ENCODE results near the gene LDB2. TPM values are rescaled to one million over a fixed set of nuclear protein-coding genes. Genes with fewer than 3 reads are reported as not detected.

LDB2 gene
- total and polyA plus RNA-seq, 3 experiments from 2014 or later, result not detected

- H3K27me3 ChIP-seq (ENCODE audit: insufficient read depth, low read length, poor library complexity, severe bottlenecking), result no peaks in the 10 kb centered on the region
- no peak for DNase-seq
- ChIA-PET CTCF (no interaction called here), POLR2A (no interaction called here)
- H3K9me3 Mint-ChIP-seq, result peaks cover 0 to 1% (median 0%) of the 10 kb centered on the region in 5 donors
- H3K36me3 ChIP-seq (ENCODE audit: insufficient read depth, low read length), result no peaks in the 10 kb centered on the region
- H3K27me3 Mint-ChIP-seq, result peaks cover 4 to 5% of the 10 kb centered on the region in 2 donors
- H3K27ac Mint-ChIP-seq, result no peak overlapping the region
- H3K36me3 Mint-ChIP-seq, result no peaks in the 10 kb centered on the region
- H3K4me3 ChIP-seq (ENCODE audit: low read length), result no peak overlapping the region
- no peaks in the 10 kb centered on the region for H3K4me1 Mint-ChIP-seq
- no peak overlapping the region for H3K27ac ChIP-seq (ENCODE audit: low read depth, low read length)
- H3K4me1 ChIP-seq (ENCODE audit: insufficient read depth, low read length), result no peaks in the 10 kb centered on the region
- no peak overlapping the region for H3K4me3 Mint-ChIP-seq
- H3K9me3 ChIP-seq (ENCODE audit: low read length), result no peaks in the 10 kb centered on the region
Measured at GRCh38 chr4:16820329-16820728, 78.1 kb downstream of the LDB2 start.

GRCh38 chr4:16819652-16820051 is 78.8 kb downstream of the LDB2 start:
- H3K27me3 ChIP-seq (ENCODE audit: insufficient read depth, low read length, poor library complexity, severe bottlenecking), result no peaks in the 10 kb centered on the region
- Mint-ChIP-seq H3K27ac (no peak overlapping the region), H3K4me3 (no peak overlapping the region), H3K36me3 (no peaks in the 10 kb centered on the region), H3K27me3 (peaks cover 3 to 4% of the 10 kb centered on the region in 2 donors), H3K4me1 (no peaks in the 10 kb centered on the region), H3K9me3 (peaks cover 0 to 1% (median 0%) of the 10 kb centered on the region in 5 donors)
- no peak overlapping the region for H3K27ac ChIP-seq (ENCODE audit: low read depth, low read length)
- H3K4me3 ChIP-seq (ENCODE audit: low read length), result no peak overlapping the region
- H3K4me1 ChIP-seq (ENCODE audit: insufficient read depth, low read length), result no peaks in the 10 kb centered on the region
- ChIA-PET CTCF (no interaction called here), POLR2A (no interaction called here)
- no peaks in the 10 kb centered on the region for H3K36me3 ChIP-seq (ENCODE audit: insufficient read depth, low read length)
- H3K9me3 ChIP-seq (ENCODE audit: low read length), result no peaks in the 10 kb centered on the region
- DNase-seq, result no peak

GRCh38 chr4:16818005-16818404 is 80.4 kb downstream of the LDB2 start:
- Mint-ChIP-seq H3K4me3 (no peak overlapping the region), H3K36me3 (no peaks in the 10 kb centered on the region), H3K4me1 (no peaks in the 10 kb centered on the region), H3K27ac (no peak overlapping the region), H3K9me3 (peaks cover 0 to 1% (median 0%) of the 10 kb centered on the region in 5 donors), H3K27me3 (peaks cover 0 to 3% of the 10 kb centered on the region in 2 donors)
- DNase-seq, result no peak
- Histone ChIP-seq H3K27ac (ENCODE audit: low read depth, low read length) (no peak overlapping the region), H3K4me3 (ENCODE audit: low read length) (no peak overlapping the region), H3K4me1 (ENCODE audit: insufficient read depth, low read length) (no peaks in the 10 kb centered on the region), H3K27me3 (ENCODE audit: insufficient read depth, low read length, poor library complexity, severe bottlenecking) (no peaks in the 10 kb centered on the region), H3K9me3 (ENCODE audit: low read length) (no peaks in the 10 kb centered on the region), H3K36me3 (ENCODE audit: insufficient read depth, low read length) (no peaks in the 10 kb centered on the region)
- ChIA-PET POLR2A (no interaction called here), CTCF (no interaction called here)

- H3K36me3 Mint-ChIP-seq, result no peaks in the 10 kb centered on the region
- POLR2A ChIA-PET, result no interaction called here
Measured at GRCh38 chr4:16817286-16817685, 81.2 kb downstream of the LDB2 start.

GRCh38 chr4:16814361-16814760 is 84.1 kb downstream of the LDB2 start:
- no peak for DNase-seq
- no peaks in the 10 kb centered on the region for H3K9me3 Mint-ChIP-seq
- Histone ChIP-seq H3K36me3 (ENCODE audit: insufficient read depth, low read length) (no peaks in the 10 kb centered on the region), H3K27ac (ENCODE audit: low read depth, low read length) (no peak overlapping the region), H3K27me3 (ENCODE audit: insufficient read depth, low read length, poor library complexity, severe bottlenecking) (no peaks in the 10 kb centered on the region), H3K9me3 (ENCODE audit: low read length) (no peaks in the 10 kb centered on the region), H3K4me1 (ENCODE audit: insufficient read depth, low read length) (no peaks in the 10 kb centered on the region), H3K4me3 (ENCODE audit: low read length) (no peak overlapping the region)
- no peaks in the 10 kb centered on the region for H3K4me1 Mint-ChIP-seq
- H3K36me3 Mint-ChIP-seq, result no peaks in the 10 kb centered on the region
- H3K27me3 Mint-ChIP-seq, result peaks cover 0 to 5% of the 10 kb centered on the region in 2 donors
- H3K27ac Mint-ChIP-seq, result no peak overlapping the region
- ChIA-PET CTCF (no interaction called here), POLR2A (no interaction called here)
- no peak overlapping the region for H3K4me3 Mint-ChIP-seq

More at GRCh38 chr4:16817286-16817685, 81.2 kb downstream of the LDB2 start:
- Histone ChIP-seq H3K27me3 (ENCODE audit: insufficient read depth, low read length, poor library complexity, severe bottlenecking) (no peaks in the 10 kb centered on the region), H3K36me3 (ENCODE audit: insufficient read depth, low read length) (no peaks in the 10 kb centered on the region), H3K27ac (ENCODE audit: low read depth, low read length) (no peak overlapping the region), H3K4me3 (ENCODE audit: low read length) (no peak overlapping the region), H3K9me3 (ENCODE audit: low read length) (no peaks in the 10 kb centered on the region), H3K4me1 (ENCODE audit: insufficient read depth, low read length) (no peaks in the 10 kb centered on the region)
- Mint-ChIP-seq H3K27me3 (peaks cover 0 to 3% of the 10 kb centered on the region in 2 donors), H3K9me3 (peaks cover 0 to 1% (median 0%) of the 10 kb centered on the region in 5 donors), H3K4me1 (no peaks in the 10 kb centered on the region), H3K4me3 (no peak overlapping the region), H3K27ac (no peak overlapping the region)
- CTCF ChIA-PET, result no interaction called here
- no peak for DNase-seq

- ChIA-PET CTCF (no interaction called here), POLR2A (no interaction called here)
- no peak overlapping the region for H3K4me3 Mint-ChIP-seq
Measured at GRCh38 chr4:16812041-16812440, 86.4 kb downstream of the LDB2 start.

GRCh38 chr4:16809943-16810342 is 88.5 kb downstream of the LDB2 start:
- Mint-ChIP-seq H3K4me1 (no peaks in the 10 kb centered on the region), H3K27me3 (peaks cover 0 to 2% of the 10 kb centered on the region in 2 donors), H3K36me3 (no peaks in the 10 kb centered on the region), H3K27ac (no peak overlapping the region), H3K9me3 (no peaks in the 10 kb centered on the region), H3K4me3 (no peak overlapping the region)
- Histone ChIP-seq H3K27me3 (ENCODE audit: insufficient read depth, low read length, poor library complexity, severe bottlenecking) (no peaks in the 10 kb centered on the region), H3K36me3 (ENCODE audit: insufficient read depth, low read length) (no peaks in the 10 kb centered on the region), H3K4me3 (ENCODE audit: low read length) (no peak overlapping the region), H3K27ac (ENCODE audit: low read depth, low read length) (no peak overlapping the region), H3K4me1 (ENCODE audit: insufficient read depth, low read length) (no peaks in the 10 kb centered on the region), H3K9me3 (ENCODE audit: low read length) (no peaks in the 10 kb centered on the region)
- POLR2A ChIA-PET, result no interaction called here
- CTCF ChIA-PET, result no interaction called here
- no peak for DNase-seq

More at GRCh38 chr4:16812041-16812440, 86.4 kb downstream of the LDB2 start:
- Histone ChIP-seq H3K36me3 (ENCODE audit: insufficient read depth, low read length) (no peaks in the 10 kb centered on the region), H3K9me3 (ENCODE audit: low read length) (no peaks in the 10 kb centered on the region), H3K27ac (ENCODE audit: low read depth, low read length) (no peak overlapping the region), H3K4me3 (ENCODE audit: low read length) (no peak overlapping the region), H3K4me1 (ENCODE audit: insufficient read depth, low read length) (no peaks in the 10 kb centered on the region), H3K27me3 (ENCODE audit: insufficient read depth, low read length, poor library complexity, severe bottlenecking) (no peaks in the 10 kb centered on the region)
- H3K27me3 Mint-ChIP-seq, result peaks cover 0 to 5% of the 10 kb centered on the region in 2 donors
- no peak for DNase-seq
- H3K9me3 Mint-ChIP-seq, result no peaks in the 10 kb centered on the region
- H3K4me1 Mint-ChIP-seq, result no peaks in the 10 kb centered on the region
- no peaks in the 10 kb centered on the region for H3K36me3 Mint-ChIP-seq
- no peak overlapping the region for H3K27ac Mint-ChIP-seq

GRCh38 chr4:16809064-16809463 is 89.4 kb downstream of the LDB2 start:
- CTCF ChIA-PET, result no interaction called here
- no peak overlapping the region for H3K4me3 ChIP-seq (ENCODE audit: low read length)
- H3K9me3 ChIP-seq (ENCODE audit: low read length), result no peaks in the 10 kb centered on the region
- H3K27me3 ChIP-seq (ENCODE audit: insufficient read depth, low read length, poor library complexity, severe bottlenecking), result no peaks in the 10 kb centered on the region
- DNase-seq, result no peak
- no peaks in the 10 kb centered on the region for H3K36me3 Mint-ChIP-seq
- H3K27ac ChIP-seq (ENCODE audit: low read depth, low read length), result no peak overlapping the region
- H3K4me1 ChIP-seq (ENCODE audit: insufficient read depth, low read length), result no peaks in the 10 kb centered on the region
- H3K4me3 Mint-ChIP-seq, result no peak overlapping the region
- H3K27ac Mint-ChIP-seq, result no peak overlapping the region
- POLR2A ChIA-PET, result no interaction called here
- no peaks in the 10 kb centered on the region for H3K9me3 Mint-ChIP-seq
- H3K4me1 Mint-ChIP-seq, result no peaks in the 10 kb centered on the region
- H3K36me3 ChIP-seq (ENCODE audit: insufficient read depth, low read length), result no peaks in the 10 kb centered on the region
- peaks cover 0 to 2% of the 10 kb centered on the region in 2 donors for H3K27me3 Mint-ChIP-seq

- H3K9me3 Mint-ChIP-seq, result no peaks in the 10 kb centered on the region
- H3K4me3 ChIP-seq (ENCODE audit: low read length), result no peak overlapping the region
- no peak overlapping the region for H3K27ac ChIP-seq (ENCODE audit: low read depth, low read length)
- H3K4me3 Mint-ChIP-seq, result no peak overlapping the region
- ChIA-PET CTCF (no interaction called here), POLR2A (no interaction called here)
- no peaks in the 10 kb centered on the region for H3K4me1 ChIP-seq (ENCODE audit: insufficient read depth, low read length)
- H3K36me3 Mint-ChIP-seq, result no peaks in the 10 kb centered on the region
- H3K27me3 Mint-ChIP-seq, result peaks cover 0 to 2% of the 10 kb centered on the region in 2 donors
- H3K4me1 Mint-ChIP-seq, result no peaks in the 10 kb centered on the region
- no peak for DNase-seq
- H3K9me3 ChIP-seq (ENCODE audit: low read length), result no peaks in the 10 kb centered on the region
- no peak overlapping the region for H3K27ac Mint-ChIP-seq
- no peaks in the 10 kb centered on the region for H3K36me3 ChIP-seq (ENCODE audit: insufficient read depth, low read length)
- H3K27me3 ChIP-seq (ENCODE audit: insufficient read depth, low read length, poor library complexity, severe bottlenecking), result no peaks in the 10 kb centered on the region
Measured at GRCh38 chr4:16807355-16807754, 91.1 kb downstream of the LDB2 start.

Measured in CD8-positive, alpha-beta memory T cell (primary cell).